Measurements from ENCODE around the gene MCRIP2. TPM values are rescaled to one million over a fixed set of nuclear protein-coding genes. Genes with fewer than 3 reads are reported as not detected.
A peak's percentile ranks its signal among the peaks of the same experiment; 100 is the strongest.

MCRIP2 gene
- total RNA-seq, 1 experiment from 2014 or later, result 36.1 TPM

GRCh38 chr16:648071-648780 lies 6.6 kb downstream of the MCRIP2 start:
- no peak for DNase-seq (ENCODE audit: low spot score)

GRCh38 chr16:648781-649589 lies 7.4 kb downstream of the MCRIP2 start, which contains the start of gene WDR90:
TSS of gene WDR90 (plus strand) at chr16:649365. CDS start at chr16:649417, 52 bp downstream.
- DNase-seq (ENCODE audit: low spot score), result peak; percentile 79

- DNase-seq (ENCODE audit: low spot score), result no peak
These were observed 8.0 kb downstream of the MCRIP2 start for GRCh38 chr16:649631-650030.

GRCh38 chr16:651844-652243 lies 10.2 kb downstream of the MCRIP2 start:
- peak; percentile 43 for DNase-seq (ENCODE audit: low spot score)

GRCh38 chr16:652454-653305 lies 11.1 kb downstream of the MCRIP2 start:
- no peak for DNase-seq (ENCODE audit: low spot score)

GRCh38 chr16:654034-654433 lies 12.4 kb downstream of the MCRIP2 start:
- no peak for DNase-seq (ENCODE audit: low spot score)

GRCh38 chr16:657487-657886 lies 15.9 kb downstream of the MCRIP2 start:
- no peak for DNase-seq (ENCODE audit: low spot score)

GRCh38 chr16:658679-659571 lies 17.3 kb downstream of the MCRIP2 start:
- DNase-seq (ENCODE audit: low spot score), result no peak

GRCh38 chr16:659618-660017 lies 18.0 kb downstream of the MCRIP2 start:
- no peak for DNase-seq (ENCODE audit: low spot score)

- DNase-seq (ENCODE audit: low spot score), result no peak
These were observed 18.5 kb downstream of the MCRIP2 start for GRCh38 chr16:660132-660458.

GRCh38 chr16:660459-661183 lies 19.0 kb downstream of the MCRIP2 start:
- DNase-seq (ENCODE audit: low spot score), result no peak

- no peak for DNase-seq (ENCODE audit: low spot score)
These were observed 19.7 kb downstream of the MCRIP2 start for GRCh38 chr16:661184-661821.

GRCh38 chr16:662095-662494 lies 20.5 kb downstream of the MCRIP2 start:
- no peak for DNase-seq (ENCODE audit: low spot score)

- DNase-seq (ENCODE audit: low spot score), result no peak
These were observed 21.0 kb downstream of the MCRIP2 start for GRCh38 chr16:662597-662996.

- DNase-seq (ENCODE audit: low spot score), result no peak
These were observed 24.9 kb downstream of the MCRIP2 start for GRCh38 chr16:666572-666971.

GRCh38 chr16:667113-667779 lies 25.6 kb downstream of the MCRIP2 start:
- DNase-seq (ENCODE audit: low spot score), result no peak

- peak; percentile 75 for DNase-seq (ENCODE audit: low spot score)
These were observed 26.3 kb downstream of the MCRIP2 start, which contains the start of gene RHOT2 for GRCh38 chr16:667780-668518. TSS of gene RHOT2 (plus strand) at chr16:668132. CDS start at chr16:668200, 68 bp downstream.

- no peak for DNase-seq (ENCODE audit: low spot score)
These were observed 27.0 kb downstream of the MCRIP2 start for GRCh38 chr16:668519-669171.

Measured in A172 (cell line).